CD4-positive, alpha-beta T cell treated with Interleukin-1 beta for 1 hour (primary cell): Measurements from ENCODE around the gene STAC3.
A peak's percentile ranks its signal among the peaks of the same experiment; 100 is the strongest.

Experiments used
- DNase-seq, 2 donors: peaks; one replicate each; pipeline ENCODE4 v3.0.0-alpha.2; 2020 to 2022

STAC3 gene

DNA sequence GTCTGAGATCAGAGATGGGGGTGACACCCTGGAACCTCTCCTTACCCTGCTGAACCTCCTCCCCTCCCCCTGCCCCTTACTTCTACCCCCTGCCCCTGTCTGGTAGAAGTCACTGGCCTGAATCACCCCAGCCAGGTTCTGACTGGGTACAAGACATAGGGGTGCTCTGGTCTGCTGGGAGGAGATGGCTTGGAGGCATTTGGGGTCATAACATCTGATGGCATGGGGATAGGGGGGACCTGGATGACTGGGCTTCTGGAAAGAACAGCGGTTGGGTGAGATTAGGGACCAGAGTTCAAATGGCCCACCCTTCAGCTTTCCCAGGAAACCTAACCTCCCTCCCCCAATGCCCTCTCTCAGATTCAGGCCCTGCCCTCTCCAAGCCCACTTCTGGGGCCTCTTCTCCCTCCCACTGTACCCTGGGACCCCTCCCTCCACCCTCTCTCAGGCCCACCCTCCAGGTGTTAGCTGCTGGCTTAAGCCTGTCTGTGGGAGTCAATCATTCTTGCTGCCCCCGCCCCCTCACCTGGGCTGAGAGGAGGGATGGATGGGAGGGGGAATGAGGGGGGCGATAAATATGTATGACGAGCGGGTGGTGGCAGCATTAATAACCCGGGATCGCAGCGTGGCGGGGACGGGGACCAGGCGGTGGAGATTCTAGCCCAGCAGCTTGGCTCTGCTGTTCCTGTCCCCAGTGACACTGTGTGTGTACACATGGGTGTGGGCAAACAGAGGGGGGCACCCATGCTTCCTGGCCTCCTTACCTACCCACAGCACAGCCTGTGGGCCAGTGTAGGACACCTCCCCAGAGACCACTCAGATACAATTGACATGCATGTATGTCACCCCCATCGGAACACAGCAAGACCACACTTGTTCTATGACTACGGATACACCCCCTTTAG lies 28.4 kb downstream of the STAC3 start:
- no peak for DNase-seq

GRCh38 chr12:57221169-57221917 lies 29.6 kb downstream of the STAC3 start:
- DNase-seq: no peak

GRCh38 chr12:57220770-57221168 lies 30.2 kb downstream of the STAC3 start:
- DNase-seq: no peak

GRCh38 chr12:57219993-57220754 lies 30.8 kb downstream of the STAC3 start:
- DNase-seq: no peak

DNA sequence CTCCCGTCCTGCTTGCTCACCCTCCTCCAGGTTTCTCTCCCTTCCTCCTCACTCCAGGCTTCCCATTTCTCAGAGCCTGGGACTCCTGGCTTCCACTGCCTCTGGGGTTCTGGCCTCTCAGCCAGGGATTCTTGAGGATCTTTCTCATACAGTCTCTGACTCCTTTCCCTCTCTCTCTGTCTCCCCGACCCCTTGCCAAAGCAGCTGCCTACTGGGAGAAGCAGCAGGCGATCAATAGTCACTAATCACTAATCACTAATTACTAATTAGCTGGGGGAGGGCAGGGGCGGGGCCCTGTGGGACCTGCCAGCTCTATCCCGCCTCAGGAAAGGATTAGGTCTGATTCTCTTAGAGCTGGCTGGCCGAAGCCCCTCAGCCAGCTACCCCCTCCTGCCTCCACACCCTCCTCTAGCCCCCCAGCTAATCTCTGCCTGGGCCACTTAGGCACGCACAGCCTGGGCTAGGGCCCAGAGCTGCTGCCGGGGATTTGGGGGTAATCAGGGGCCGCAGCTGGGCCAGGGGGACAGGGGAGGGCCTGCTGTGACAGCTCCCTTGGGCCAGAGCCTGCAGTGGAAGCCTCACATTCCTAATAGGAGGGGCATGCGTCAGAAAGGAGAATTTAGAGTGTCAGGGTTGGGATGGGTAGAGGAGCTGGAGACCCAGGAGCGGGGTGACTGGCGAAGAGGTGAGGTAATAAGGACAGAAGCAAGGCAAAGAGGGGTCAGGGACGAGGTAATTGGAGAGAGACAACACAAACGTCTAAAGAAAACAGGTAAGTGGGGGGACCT lies 31.6 kb downstream of the STAC3 start:
- DNase-seq: no peak

DNA sequence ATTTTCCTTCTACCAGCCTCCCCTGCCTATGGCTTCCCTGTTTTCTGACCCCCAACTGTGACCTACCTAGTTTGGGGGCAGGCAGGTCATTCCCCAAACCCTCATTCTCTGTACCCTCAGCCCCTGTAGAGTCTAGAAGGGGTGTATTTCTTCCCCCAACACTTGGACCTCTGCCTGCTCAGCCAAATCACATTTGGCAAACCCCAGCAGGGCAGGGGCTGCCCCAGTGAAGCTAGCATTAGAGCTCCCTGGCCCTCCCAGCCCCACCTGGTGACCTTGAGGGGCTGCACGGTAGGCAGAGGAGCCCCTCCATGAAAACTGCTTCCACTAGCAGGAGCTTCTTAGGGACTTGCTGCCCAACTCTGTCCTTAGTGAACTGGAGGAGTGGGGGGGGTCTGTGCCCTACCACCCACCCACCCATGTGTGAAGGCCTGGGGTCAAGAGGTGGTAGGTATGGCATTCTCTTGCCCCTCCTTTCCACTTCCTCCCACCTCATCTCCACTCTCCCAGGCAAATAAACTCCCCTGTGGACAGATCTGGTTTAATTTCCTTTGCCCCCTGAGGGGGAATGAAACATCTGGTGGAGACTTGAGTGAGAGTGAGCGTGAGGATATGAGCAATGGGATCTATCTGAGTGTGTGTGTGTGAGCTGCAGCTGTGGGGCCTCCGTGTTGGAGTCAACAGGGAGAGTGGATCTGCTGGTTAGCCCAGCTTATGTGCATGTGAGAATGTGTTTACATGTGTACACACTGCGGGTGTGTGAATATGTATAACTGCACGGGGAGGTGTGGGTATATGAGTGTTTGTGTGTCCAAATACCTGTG lies 32.7 kb downstream of the STAC3 start:
- no peak for DNase-seq

DNA sequence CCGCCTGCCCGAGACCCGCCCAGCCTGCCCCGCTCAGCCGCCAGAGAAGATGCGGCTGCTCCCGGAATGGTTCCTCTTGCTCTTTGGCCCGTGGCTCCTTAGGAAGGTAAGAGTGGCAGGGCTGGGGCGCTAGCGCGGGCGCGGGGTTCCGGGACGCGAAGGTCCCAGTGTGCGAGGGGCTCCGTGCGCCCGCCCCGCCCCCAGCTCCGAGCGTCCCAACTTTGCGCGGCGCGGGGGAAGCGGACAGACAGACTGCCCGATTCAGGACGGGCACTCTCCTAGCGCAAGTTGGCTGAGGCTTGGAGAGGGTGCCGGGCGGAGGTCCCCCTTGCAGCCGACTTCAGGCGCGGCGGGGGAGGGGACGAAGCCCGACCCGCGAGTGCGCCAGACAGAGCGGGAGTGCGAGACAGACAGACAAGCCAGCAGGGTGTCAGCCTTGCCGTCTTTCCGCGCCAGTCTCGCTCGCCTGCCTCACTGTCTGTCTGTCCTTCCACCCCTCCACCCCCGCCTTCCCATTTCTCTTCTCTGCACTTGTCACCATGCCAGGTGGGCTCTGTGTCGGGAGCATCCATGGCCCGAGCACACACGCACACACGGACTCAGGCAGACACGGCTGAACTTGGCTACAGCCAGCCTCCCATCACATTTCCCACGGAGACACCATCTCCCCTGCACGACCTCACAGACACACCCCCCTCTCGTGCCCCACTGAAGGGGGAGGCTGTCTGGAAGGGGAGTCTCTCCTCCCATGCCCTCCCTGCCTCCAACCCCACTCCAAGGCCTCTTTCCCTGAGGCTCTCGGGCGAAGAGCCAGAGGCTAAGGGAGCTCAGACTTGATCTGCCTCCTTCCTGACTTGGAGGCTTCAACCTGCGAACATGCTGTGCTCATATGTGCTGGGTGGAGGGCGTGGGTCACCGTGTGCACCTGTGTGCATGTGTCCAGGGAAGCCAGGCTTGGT lies 33.8 kb downstream of the STAC3 start:
- DNase-seq: peak in 1 of 2 donors; percentile 52

DNA sequence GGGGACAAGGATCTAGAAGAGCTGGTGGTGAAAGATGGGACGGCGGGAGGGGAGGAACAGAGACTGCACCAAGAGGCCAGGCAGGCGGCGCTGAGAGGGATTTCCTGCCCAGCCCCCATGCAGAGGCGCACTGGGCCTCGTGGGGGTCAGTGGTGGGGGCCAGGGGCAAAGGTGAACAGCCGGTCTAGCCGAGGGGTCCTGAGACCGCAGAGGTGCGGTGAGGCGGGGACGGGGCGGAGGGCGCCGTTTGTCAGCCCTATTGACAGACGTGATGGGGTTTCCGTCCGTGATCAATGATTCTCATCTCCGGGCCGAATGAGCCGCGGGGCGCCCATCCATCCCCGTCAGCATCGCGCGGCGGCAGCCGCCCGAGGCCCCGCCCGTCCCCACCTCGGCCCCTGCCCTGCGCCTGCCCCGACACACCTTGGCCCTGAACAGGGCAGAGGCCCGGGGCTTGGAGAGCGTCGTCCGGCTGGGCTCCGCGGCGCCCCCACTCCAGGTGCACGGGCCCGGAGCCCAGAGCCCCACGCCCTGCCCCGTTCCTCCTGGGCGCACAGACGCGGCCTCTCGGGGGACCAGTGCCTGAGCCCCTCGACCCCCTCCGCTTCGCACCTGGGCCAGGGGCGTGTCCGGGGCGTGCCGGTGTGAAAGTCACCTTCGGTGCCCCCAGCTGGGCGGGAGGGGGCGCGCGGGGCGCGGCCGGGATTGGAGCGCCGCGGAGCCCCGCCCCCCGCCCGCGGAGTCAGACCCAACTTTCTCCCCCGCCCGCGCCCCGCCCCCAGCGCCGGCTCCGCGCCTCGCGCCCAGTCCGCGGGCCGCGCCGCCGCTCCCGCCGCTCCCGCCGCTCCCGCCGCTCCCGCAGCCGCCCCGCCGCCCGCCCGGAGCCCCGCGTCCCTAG lies 34.7 kb downstream of the STAC3 start, which contains the start of gene NXPH4:
Gene NXPH4, plus strand, starts transcription at position 781 of the 898 bp plus-strand sequence. CDS start 176 bp downstream, outside the sequence.
- peak; percentile 62 to 71 for DNase-seq

GRCh38 chr12:57215668-57216013 lies 35.3 kb downstream of the STAC3 start:
- peak; percentile 56 to 59 for DNase-seq

DNA sequence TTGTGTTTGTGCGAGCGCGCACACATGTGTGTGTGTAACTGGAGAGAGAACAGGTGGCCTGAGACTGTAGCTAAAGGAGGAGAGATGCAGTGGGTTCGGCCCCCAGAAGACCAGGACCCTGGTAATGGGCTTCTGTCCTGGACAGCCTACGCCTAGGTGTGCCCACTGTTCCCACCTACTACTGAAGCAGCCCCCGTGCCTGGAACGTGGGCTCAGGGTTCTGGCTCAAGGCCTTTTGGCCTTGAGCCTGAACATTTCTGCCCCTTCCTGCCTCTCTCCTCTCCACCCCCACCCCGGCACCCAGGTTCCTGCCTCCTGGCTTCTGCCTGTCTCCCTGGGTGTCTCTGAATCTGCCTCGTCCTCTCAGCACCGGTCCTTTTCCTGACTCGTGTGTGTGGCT lies 35.9 kb downstream of the STAC3 start:
- DNase-seq: no peak

DNA sequence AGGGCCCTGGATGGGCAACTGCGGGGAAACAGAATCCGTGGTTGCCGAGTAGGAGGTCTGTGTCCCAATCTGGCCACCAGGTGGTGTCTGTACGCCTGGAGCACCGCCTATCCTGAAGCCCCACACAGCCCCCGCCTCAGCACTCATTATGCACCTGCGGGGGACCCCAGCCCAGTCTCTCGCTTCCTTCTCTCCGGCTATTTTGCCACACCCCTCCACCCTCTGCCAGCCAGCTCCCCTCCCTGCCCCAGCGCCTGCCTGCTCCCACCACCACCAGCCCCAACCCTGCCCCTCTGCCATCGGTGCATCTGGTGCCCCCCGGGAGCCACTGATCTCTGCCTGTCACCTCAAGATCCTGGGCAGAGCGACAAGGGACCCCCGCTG lies 36.6 kb downstream of the STAC3 start:
- peak; percentile 71 to 72 for DNase-seq

DNA sequence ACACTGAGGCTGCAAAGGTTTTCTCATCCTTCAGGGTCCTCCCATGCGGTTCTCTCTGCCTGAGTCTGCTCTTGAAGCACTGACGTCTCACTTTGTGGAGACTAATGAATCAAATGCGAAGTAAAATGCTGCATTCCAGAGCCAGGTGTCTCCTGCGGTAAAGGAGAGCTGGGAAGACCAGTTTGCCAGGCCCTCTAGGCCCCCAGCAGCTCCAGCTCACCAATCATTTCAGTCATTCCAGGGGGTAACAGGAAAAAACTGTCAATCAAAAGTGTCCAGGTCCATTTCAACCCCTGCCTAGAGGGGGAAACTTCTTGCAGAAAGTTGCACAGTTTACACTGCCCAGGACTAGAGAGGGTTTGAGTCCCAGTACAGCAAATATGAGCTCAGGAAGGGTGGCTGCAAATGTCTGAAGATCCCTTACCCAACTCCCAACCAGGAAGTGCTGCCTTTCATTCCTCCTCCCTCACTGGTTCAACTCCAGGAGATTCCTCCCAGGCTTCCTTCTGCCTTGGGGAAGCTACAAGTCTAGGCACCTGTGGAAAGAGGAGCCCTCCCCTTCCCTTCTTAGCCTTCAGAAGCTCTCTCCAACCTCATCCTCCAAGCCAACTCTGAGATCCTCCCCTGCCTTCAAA lies 37.1 kb downstream of the STAC3 start:
- no peak for DNase-seq

DNA sequence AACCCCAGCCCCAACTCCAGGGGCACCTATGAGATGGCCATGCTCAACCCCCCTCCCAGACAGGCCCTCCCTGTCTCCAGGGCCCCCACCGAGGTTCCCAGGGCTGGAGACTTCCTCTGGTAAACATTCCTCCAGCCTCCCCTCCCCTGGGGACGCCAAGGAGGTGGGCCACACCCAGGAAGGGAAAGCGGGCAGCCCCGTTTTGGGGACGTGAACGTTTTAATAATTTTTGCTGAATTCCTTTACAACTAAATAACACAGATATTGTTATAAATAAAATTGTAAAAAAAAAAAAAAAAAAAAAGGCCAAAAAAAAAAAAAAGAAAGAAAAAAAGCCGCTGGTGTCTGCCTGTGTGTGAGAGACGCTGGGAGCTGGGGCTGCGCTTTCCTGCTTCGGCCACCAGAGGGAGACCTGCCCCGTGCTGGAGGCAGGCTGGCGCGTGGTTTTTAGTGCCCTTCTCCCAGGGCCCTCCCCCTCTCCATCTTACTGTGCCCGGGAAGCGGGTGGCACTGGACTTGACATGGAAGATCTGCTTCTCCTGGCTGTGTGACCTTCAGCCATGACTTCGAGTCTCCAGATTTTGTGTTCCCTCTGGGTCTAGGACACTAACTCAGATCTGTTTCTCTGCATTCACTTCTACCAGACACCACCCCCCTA lies 37.8 kb downstream of the STAC3 start:
- peak; percentile 86 to 87 for DNase-seq

GRCh38 chr12:57212701-57213057 lies 38.3 kb downstream of the STAC3 start:
- DNase-seq: no peak

GRCh38 chr12:57211791-57212700 lies 38.9 kb downstream of the STAC3 start:
- no peak for DNase-seq

DNA sequence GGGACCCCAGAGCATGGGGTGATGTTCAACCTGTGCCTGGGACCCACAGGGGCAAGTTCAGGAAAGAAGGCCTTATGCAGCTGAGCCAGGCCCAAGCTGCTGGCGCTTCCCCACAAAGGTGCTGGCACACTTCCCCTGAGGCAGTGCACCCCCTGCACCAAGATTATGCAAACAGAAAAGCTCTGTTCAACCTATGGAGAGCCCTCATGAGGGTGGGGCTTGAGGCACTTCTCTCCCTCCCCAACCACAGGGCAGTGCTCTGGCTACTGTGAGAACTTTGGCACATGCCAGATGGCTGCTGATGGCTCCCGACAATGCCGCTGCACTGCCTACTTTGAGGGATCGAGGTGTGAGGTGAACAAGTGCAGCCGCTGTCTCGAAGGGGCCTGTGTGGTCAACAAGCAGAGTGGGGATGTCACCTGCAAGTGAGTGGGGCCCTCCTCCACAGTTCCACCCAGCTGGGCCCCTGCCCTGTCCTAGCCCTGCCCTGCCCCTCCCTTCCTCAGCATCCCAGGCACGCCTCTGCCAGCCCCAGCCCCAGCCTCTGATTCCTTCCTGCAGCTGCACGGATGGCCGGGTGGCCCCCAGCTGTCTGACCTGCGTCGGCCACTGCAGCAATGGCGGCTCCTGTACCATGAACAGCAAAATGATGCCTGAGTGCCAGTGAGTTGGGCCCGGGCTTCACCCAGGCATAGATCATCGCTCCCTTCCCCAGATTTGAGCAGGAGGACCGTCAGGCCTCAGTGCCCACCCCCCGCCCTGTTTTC lies 39.9 kb downstream of the STAC3 start:
- DNase-seq: no peak
